K562 (cell line): ENCODE measurements around the gene GCN1. TPM values are rescaled to one million over a fixed set of nuclear protein-coding genes. Genes with fewer than 3 reads are reported as not detected.
A peak's percentile ranks its signal among the peaks of the same experiment; 100 is the strongest.

Experiments used
- BMI1 ChIP-seq: fragments of 150-350 bp; IDR thresholded peaks from 2 replicates; pipeline ENCODE4 v1.6.1; 2014; ENCODE audit warnings: low read length
- EZH2 ChIP-seq: IDR thresholded peaks from 2 replicates; pipeline ENCODE4 v1.6.1; 2012; ENCODE audit warnings: low read depth, mild to moderate bottlenecking, inconsistent platforms, low read length, borderline replicate concordance
- KLF1 ChIP-seq: fragments of 450-650 bp; IDR thresholded peaks from 2 replicates; pipeline ENCODE4 v1.6.1; 2016; ENCODE audit warnings: missing genetic modification characterization, missing compliant biosample characterization
- KLF16 ChIP-seq: IDR thresholded peaks from 2 replicates; pipeline ENCODE4 v1.6.1; 2016; ENCODE audit warnings: antibody characterized with exemption
- MXI1 ChIP-seq: IDR thresholded peaks from 2 replicates; pipeline ENCODE4 v1.6.1; 2011; ENCODE audit warnings: low read depth, mild to moderate bottlenecking, improper control_type of control experiment, low read length
- POLR2AphosphoS2 ChIP-seq: IDR thresholded peaks from 2 replicates; pipeline ENCODE4 v1.6.1; 2012; ENCODE audit warnings: low read length, improper control_type of control experiment
- RUNX1 ChIP-seq: sonication (generic); IDR thresholded peaks from 2 replicates; pipeline ENCODE4 v1.6.1; 2016; ENCODE audit warnings: antibody characterized with exemption, low read depth
- SOX6 ChIP-seq: fragments of 450-650 bp; IDR thresholded peaks from 2 replicates; pipeline ENCODE4 v1.6.1; 2014; ENCODE audit warnings: mild to moderate bottlenecking
- ZBTB17 ChIP-seq: fragments of 450-650 bp; formaldehyde crosslinking; IDR thresholded peaks from 2 replicates; pipeline ENCODE4 v1.4.0; 2020; ENCODE audit warnings: mild to moderate bottlenecking
- ZKSCAN1 ChIP-seq: fragments of 150-350 bp; IDR thresholded peaks from 2 replicates; pipeline ENCODE4 v1.6.1; 2016; ENCODE audit warnings: low read depth, low read length
- ZNF57 ChIP-seq: fragments of 450-650 bp; formaldehyde crosslinking; IDR thresholded peaks from 2 replicates; pipeline ENCODE4 v1.4.0; 2020; ENCODE audit warnings: mild to moderate bottlenecking, moderate library complexity
- ZNF77 ChIP-seq: fragments of 250-450 bp; sonication (Bioruptor Pico); IDR thresholded peaks from 2 replicates; pipeline ENCODE4 v1.5.0; 2020
- ZNF785 ChIP-seq: fragments of 250-450 bp; sonication (Bioruptor Pico); IDR thresholded peaks from 2 replicates; pipeline ENCODE4 v1.4.0; 2020; ENCODE audit warnings: mild to moderate bottlenecking
- polyA plus RNA-seq, 8 experiments: library from polyadenylated mRNA; depleted of rRNA in 4 of 8; stranded (reverse) in 5 of 8; unstranded in 3 of 8; fragments of >200 nt; fragmentation: Nextera tagmentation in 2 of 8; fragmentation: Illumina TruSeq in 1 of 8; extraction: Ambion mirVana in 2 of 8; extraction: Trizol in 1 of 8; gene quantifications; 2 replicates each; pipeline versions ENCODE4 v1.2.1 to v1.2.3, GENCODE V29; 2011 to 2014; ENCODE audit warnings: inconsistent platforms in 1 of 8, missing spikeins in 1 of 8
- total RNA-seq, 7 experiments: library from RNA; depleted of rRNA in 6 of 7; stranded (reverse); fragments of >200 nt in 6 of 7; fragmentation: Illumina TruSeq in 2 of 7; extraction: Trizol in 2 of 7; gene quantifications; 2 replicates each; pipeline versions ENCODE4 v1.2.1 to v1.2.3, GENCODE V29; 2011 to 2021; ENCODE audit warnings: low replicate concordance in 1 of 7
- TF ChIP-seq, protein P1 (sequence below): fragments of 450-650 bp; formaldehyde crosslinking; IDR thresholded peaks from 2 replicates; pipeline ENCODE4 v1.4.0; 2022; ENCODE audit warnings: mild to moderate bottlenecking, moderate library complexity
- TF ChIP-seq, protein P2 (sequence below): fragments of 250-450 bp; sonication (Bioruptor Pico); IDR thresholded peaks from 2 replicates; pipeline ENCODE4 v1.5.1; 2021; ENCODE audit warnings: mild to moderate bottlenecking
- TF ChIP-seq, protein P3 (sequence below), 3 experiments: fragments of 200-800 bp in 1 of 3; sonication (Bioruptor generic) in 1 of 3; sonication (generic) in 1 of 3; formaldehyde crosslinking in 1 of 3; IDR thresholded peaks; 2 replicates each; pipeline versions ENCODE4 v1.6.1 to v1.8.0; 2016 to 2022; ENCODE audit warnings: mild to moderate bottlenecking in 2 of 3, missing compliant biosample characterization in 2 of 3, missing genetic modification characterization in 2 of 3, missing genetic modification reagents in 1 of 3
- TF ChIP-seq, protein P4 (sequence below), 2 experiments: fragments of 200-800 bp in 1 of 2; sonication (Bioruptor generic) in 1 of 2; sonication (generic) in 1 of 2; formaldehyde crosslinking in 1 of 2; IDR thresholded peaks in 1 of 2; conservative IDR thresholded peaks in 1 of 2; 2 replicates each; pipeline versions ENCODE4 v1.5.0 to v1.6.1; 2016 to 2020; ENCODE audit warnings: missing compliant biosample characterization in 1 of 2, missing genetic modification characterization in 1 of 2, missing genetic modification reagents in 1 of 2
- TF ChIP-seq, protein P5 (sequence below): sonication (generic); formaldehyde crosslinking; IDR thresholded peaks from 2 replicates; pipeline ENCODE4 v1.8.0; 2022; ENCODE audit warnings: mild to moderate bottlenecking, missing genetic modification reagents, borderline replicate concordance
- TF ChIP-seq, protein P6 (sequence below): fragments of 450-650 bp; formaldehyde crosslinking; IDR thresholded peaks from 2 replicates; pipeline ENCODE4 v1.4.0; 2022; ENCODE audit warnings: missing genetic modification characterization

Gene GCN1
- total and polyA plus RNA-seq, 9 of the 15 experiments (the other 6 are each of a cell fraction or from before 2014, with no cell fraction given) = 11.9 to 190 (median 51.7) TPM

DNA sequence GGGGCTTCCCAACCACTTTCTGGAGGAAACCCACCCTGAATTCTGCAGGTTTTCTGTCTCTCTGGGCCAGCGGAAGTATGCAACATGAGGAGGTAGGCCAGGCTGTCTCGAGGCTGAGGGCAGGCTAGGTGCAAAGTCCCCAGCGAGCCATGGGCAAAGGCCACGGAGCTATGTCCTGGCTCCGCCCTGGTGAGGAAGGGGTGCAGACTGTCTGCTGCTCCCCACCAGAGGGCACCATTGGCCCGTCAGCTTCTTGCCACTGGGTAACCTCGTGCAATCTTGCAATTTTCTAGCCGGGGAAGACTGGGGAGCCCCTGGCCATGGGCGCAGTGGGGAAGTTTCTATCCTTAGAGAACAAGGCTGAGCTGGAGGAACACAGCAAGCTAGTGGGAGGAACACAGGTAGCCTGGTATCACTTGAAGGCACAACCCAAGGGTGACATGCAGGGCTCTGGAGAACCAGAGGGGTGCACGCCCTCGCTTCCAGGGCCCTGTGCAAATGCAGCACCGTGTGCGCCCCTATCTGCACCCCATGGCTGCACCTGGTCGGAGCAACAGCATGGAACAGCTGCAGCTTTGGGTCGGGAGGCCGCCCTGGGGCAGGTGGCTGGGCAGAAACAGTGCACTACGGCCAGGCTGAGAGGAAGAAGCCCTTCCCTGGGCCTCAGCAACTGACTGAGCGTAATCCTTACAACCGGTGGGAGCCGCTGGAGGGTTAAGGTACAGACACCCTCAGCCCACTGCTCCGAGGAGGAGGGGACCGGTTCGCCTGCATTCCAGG lies 34.0 kb upstream of the GCN1 start (continued):
- TF ChIP-seq MXI1 = no peak
- no peak for TF ChIP-seq KLF1 (tag)
- no peak for TF ChIP-seq ZNF57 (CRISPR knock-in tag)
- TF ChIP-seq ZNF785 (CRISPR knock-in tag) = no peak
- no peak for TF ChIP-seq POLR2AphosphoS2
- peak; percentile 51; the same call in 1 of the 2 replicates for TF ChIP-seq ZBTB17 (CRISPR knock-in tag)
- TF ChIP-seq, protein P1, sequence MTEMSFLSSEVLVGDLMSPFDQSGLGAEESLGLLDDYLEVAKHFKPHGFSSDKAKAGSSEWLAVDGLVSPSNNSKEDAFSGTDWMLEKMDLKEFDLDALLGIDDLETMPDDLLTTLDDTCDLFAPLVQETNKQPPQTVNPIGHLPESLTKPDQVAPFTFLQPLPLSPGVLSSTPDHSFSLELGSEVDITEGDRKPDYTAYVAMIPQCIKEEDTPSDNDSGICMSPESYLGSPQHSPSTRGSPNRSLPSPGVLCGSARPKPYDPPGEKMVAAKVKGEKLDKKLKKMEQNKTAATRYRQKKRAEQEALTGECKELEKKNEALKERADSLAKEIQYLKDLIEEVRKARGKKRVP (CRISPR knock-in tag) = no peak
- TF ChIP-seq, protein P2, sequence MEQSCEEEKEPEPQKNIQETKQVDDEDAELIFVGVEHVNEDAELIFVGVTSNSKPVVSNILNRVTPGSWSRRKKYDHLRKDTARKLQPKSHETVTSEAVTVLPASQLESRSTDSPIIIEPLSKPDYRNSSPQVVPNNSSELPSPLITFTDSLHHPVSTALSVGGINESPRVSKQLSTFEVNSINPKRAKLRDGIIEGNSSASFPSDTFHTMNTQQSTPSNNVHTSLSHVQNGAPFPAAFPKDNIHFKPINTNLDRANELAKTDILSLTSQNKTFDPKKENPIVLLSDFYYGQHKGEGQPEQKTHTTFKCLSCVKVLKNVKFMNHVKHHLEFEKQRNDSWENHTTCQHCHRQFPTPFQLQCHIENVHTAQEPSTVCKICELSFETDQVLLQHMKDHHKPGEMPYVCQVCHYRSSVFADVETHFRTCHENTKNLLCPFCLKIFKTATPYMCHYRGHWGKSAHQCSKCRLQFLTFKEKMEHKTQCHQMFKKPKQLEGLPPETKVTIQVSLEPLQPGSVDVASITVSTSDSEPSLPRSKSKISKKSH (CRISPR knock-in tag) = no peak
- no peak for TF ChIP-seq SOX6
- TF ChIP-seq, protein P3, sequence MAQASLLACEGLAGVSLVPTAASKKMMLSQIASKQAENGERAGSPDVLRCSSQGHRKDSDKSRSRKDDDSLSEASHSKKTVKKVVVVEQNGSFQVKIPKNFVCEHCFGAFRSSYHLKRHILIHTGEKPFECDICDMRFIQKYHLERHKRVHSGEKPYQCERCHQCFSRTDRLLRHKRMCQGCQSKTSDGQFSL (CRISPR knock-in tag; IDR thresholded peaks at IDR 0.05) = 0 out of 2 replicates have a peak, but pooled peaks have one; percentile 33
- TF ChIP-seq, protein P3 (tag; IDR thresholded peaks at IDR 0.05) = no peak
- TF ChIP-seq, protein P4, sequence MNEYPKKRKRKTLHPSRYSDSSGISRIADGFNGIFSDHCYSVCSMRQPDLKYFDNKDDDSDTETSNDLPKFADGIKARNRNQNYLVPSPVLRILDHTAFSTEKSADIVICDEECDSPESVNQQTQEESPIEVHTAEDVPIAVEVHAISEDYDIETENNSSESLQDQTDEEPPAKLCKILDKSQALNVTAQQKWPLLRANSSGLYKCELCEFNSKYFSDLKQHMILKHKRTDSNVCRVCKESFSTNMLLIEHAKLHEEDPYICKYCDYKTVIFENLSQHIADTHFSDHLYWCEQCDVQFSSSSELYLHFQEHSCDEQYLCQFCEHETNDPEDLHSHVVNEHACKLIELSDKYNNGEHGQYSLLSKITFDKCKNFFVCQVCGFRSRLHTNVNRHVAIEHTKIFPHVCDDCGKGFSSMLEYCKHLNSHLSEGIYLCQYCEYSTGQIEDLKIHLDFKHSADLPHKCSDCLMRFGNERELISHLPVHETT (CRISPR knock-in tag; conservative IDR thresholded peaks at IDR 0.05 in 1 of 2, IDR thresholded peaks at IDR 0.05 in 1 of 2) = peak in 1 of 2 experiments; percentile 51; a peak in 1 of 4 replicates
- TF ChIP-seq, protein P5, sequence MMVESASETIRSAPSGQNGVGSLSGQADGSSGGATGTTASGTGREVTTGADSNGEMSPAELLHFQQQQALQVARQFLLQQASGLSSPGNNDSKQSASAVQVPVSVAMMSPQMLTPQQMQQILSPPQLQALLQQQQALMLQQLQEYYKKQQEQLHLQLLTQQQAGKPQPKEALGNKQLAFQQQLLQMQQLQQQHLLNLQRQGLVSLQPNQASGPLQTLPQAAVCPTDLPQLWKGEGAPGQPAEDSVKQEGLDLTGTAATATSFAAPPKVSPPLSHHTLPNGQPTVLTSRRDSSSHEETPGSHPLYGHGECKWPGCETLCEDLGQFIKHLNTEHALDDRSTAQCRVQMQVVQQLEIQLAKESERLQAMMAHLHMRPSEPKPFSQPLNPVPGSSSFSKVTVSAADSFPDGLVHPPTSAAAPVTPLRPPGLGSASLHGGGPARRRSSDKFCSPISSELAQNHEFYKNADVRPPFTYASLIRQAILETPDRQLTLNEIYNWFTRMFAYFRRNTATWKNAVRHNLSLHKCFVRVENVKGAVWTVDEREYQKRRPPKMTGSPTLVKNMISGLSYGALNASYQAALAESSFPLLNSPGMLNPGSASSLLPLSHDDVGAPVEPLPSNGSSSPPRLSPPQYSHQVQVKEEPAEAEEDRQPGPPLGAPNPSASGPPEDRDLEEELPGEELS = no peak
- TF ChIP-seq, protein P6, sequence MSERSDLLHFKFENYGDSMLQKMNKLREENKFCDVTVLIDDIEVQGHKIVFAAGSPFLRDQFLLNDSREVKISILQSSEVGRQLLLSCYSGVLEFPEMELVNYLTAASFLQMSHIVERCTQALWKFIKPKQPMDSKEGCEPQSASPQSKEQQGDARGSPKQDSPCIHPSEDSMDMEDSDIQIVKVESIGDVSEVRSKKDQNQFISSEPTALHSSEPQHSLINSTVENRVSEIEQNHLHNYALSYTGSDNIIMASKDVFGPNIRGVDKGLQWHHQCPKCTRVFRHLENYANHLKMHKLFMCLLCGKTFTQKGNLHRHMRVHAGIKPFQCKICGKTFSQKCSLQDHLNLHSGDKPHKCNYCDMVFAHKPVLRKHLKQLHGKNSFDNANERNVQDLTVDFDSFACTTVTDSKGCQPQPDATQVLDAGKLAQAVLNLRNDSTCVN (CRISPR knock-in tag) = no peak
- no peak for TF ChIP-seq ZNF77
- TF ChIP-seq ZKSCAN1 = no peak
- TF ChIP-seq BMI1 = no peak
- TF ChIP-seq RUNX1 = no peak
- TF ChIP-seq KLF16 = 0 out of 2 replicates have a peak, but pooled peaks have one; percentile 40
- TF ChIP-seq EZH2 = no peak
